Limb (tissue), 2 donors: ENCODE results near the gene SOS1.
"Not testable (repeated sequence)": the region's sequence is repeated elsewhere in the genome, so short reads cannot be mapped to it uniquely, and the experiment has no call there.

Source experiments
- DNase-seq, 2 donors: peaks; one replicate each; pipeline ENCODE4 v3.0.0-alpha.2; 2016; ENCODE audit errors: extremely low spot score in 2 of 2

The SOS1 gene

DNA sequence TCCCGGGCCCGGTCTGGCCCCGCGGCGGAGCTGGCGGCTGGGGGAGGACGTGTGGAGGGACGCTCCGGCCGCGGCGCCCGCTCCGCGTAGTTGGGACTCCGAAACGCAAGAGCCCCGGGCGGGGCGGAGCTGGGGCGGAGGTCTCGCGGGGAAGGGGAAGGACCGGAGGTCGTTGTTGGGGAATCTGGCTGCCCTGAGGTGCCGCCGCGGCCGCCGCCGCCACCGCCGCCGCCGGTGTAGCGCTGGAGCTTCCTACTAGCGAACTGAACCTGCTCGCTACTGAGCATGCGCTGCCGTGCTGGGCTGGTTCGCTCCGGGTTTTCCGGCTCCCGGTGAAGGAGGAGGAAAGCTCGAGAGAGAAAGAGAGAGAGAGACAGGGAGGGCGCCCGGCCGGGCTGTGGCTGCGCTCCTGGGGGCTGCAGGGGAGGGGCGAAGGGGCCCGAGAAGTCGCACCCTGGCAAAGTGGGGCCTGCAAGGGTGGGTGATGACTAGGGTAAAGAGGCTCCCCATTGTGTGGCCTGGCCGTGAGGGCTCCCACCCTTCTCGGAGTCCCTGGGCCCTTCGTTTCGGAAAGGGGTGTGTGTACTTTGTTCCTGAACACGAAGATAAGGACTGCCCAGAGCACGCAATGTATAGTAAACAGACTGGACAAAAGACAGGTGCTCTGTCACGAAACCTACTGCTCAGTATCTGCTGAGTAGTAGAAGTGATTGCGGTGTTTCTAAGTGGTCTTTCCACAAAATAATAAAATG is at the start of gene SOS1:
Gene SOS1, minus strand, starts transcription at position 281 of the 752 bp plus-strand sequence. CDS start 629 bp downstream, outside the sequence.
- DNase-seq = peak; percentile 93 to 97

DNA sequence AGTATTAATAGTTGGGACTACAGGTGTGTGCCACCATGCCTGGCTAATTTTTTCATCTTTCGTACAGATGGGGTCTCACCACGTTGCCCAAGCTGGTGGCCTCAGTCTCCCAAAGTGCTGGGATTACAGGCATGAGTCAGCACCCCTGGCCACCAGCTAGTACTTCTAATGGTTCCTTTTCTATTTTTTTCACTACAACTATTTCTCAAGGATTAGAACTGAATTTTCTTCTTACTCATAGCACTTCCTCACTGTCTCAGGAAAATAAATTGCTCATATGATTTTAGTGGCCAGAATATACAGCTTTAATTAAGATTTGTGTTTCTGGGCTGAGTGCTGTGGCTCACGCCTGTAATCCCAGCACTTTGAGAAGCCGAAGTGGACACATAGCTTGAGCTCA is 43.2 kb upstream of the SOS1 start:
- DNase-seq = no peak

DNA sequence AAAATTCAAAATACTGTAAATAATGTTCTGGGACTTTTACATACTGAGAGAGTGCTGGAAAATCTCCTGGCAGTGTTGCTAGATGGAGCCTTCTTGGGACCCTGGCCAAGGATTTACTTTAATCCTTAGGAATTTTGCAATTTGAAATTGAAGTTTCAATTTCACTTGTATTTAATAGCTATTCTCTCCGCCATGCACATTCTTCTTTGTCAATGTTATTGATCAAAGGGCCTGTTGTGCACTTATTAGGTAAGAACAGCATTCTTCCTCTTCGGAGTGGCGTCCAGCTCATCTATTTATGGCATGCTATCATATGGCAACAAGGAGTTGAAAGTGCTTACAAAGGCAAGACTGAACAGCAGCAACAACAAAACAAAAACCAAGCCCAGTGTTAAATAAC is 40.1 kb upstream of the SOS1 start:
- peak in 1 of 2 donors; percentile 36 for DNase-seq

DNA sequence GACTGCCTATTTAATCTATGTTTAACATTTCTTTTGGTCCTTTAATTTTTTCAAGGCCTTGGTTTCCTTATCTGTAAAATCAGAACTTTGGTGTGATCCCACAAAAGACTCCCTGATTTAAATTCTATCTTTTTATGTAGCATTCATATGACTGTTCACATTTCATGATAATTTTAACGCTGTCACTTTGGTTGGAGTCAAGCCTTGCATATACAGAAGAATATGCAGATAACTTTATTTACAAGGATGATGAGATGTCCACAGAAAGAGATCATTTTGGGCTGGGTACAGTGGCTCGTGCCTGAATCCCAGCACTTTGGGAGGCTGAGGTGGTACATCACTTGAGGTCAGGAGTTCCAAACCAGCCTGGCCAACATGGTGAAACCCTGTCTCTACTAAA is 38.4 kb upstream of the SOS1 start:
- no peak for DNase-seq

DNA sequence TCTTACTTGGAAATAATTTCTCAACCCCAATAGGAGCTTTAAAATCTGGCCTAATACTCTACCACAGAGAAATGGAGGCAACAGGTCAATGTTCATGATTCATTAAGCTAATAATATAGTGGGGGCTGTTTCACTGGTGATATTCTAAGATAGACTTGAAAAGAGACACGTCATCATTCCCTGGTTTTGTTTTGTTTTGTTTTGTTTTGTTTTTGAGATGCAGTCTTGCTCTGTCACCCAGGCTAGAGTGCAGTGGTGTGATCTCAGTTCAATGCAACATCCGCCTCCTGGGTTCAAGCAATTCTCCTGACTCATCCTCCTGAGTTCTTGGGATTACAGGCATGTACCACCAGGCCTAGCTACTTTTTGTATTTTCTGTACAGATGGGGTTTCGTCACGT is 37.5 kb upstream of the SOS1 start:
- no peak for DNase-seq

DNA sequence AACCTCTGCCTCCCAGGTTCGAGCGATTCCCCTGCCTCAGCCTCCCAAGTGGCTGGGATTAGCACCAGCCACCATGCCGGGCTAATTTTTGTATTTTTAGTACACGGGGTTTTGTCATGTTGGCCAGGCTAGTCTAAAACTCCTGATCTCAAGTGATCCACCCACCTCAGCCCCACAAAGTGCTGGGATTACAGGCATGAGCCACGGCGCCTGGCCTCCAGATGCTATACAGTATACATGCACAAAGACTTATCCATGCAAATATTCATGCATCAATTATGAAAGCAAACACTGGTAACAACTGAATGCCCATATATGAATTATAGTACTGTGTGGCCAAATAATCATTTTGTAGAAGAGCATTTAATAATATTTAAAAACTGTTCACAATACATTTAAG is 36.0 kb upstream of the SOS1 start:
- DNase-seq = no peak

DNA sequence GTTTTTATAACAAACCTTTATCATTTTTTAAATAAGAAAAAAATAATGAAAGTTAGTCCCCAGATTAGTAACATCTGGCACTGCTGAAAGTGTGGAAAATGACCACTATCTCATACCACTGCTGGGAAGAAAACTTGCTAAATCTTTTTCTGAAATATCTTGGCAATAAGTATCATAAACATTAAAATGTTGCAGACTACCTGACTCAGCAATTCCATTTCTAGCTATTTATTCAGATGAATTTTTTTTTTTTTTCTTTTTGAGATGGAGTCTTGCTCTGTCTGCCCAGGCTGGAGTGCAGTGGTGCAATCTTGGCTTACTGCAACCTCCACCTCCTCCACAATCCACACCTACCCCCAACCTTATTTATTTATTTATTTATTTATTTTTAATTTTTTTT is 35.3 kb upstream of the SOS1 start:
- DNase-seq = no peak

DNA sequence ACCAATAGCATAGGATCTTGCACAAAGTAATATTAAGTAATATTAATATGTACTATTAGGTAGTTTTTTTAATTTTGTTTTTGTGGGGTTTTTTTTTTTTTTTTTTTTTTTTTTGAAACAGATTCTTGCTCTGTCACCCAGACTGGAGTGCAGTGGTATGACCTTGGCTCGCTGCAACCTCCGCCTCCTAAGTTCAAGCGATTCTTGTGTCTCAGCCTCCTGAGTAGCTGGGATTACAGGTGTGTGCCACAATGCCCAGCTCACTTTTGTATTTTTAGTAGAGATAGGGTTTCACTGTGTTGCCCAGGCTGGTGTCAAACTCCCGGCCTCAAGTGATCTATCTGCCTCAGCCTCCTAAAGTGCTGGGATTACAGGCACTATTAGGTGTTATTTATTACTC is 34.7 kb upstream of the SOS1 start:
- not testable (repeated sequence) for DNase-seq

DNA sequence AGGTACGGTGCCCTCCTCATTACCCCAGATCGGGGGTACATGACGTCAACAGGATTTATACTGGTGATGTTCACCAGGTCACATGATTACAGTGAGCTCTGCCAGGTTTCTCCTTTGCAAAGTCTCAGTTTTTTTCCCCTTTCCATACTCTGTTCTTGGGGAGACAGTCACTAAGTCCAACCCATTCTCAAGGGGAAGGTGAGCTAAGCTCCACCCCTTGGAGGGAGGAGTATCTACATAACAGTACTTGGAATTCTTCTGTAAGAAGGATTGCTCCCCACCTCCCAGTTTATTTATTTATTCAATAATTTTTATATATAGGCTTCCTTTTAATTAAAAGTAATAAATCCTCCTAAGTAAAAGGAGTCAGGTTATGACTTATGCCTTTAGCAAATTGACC is 34.1 kb upstream of the SOS1 start:
- DNase-seq = no peak

DNA sequence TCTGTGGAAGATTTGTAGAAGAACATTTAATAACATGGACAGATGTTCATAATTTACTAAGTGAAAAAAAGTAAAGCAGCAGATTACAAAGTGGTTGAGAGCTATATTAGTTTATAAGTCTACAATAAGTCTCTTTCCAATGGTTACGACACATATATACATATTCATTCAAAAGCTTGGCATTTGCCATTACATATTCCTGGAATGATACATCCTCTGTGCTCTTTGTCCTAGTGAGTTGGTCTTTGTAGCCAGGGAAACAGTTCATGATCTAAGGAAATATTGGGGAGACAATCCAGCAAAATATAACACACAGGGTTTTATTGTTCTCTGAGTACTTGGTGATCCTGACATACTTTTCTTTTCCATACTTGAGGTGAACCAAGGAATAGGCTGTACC is 32.5 kb upstream of the SOS1 start:
- no peak for DNase-seq

DNA sequence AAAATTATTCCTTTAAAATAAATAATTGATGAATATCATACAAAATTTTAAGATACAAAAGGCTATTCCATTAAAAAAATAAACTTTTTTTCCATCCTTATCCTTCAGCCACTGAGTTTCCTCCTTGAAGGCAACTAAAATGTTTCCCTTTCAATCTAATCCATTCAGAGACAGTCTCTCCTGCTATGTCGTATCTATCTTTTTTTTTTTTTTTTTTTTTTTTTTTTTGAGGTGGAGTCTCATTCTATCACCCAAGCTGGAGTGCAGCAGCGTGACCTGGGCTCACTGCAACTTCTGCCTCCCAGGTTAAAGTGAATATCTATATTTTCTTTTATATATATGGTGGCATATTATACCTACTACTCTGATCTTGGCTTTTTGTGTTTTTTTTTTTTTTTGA is 31.7 kb upstream of the SOS1 start:
- DNase-seq = no peak

DNA sequence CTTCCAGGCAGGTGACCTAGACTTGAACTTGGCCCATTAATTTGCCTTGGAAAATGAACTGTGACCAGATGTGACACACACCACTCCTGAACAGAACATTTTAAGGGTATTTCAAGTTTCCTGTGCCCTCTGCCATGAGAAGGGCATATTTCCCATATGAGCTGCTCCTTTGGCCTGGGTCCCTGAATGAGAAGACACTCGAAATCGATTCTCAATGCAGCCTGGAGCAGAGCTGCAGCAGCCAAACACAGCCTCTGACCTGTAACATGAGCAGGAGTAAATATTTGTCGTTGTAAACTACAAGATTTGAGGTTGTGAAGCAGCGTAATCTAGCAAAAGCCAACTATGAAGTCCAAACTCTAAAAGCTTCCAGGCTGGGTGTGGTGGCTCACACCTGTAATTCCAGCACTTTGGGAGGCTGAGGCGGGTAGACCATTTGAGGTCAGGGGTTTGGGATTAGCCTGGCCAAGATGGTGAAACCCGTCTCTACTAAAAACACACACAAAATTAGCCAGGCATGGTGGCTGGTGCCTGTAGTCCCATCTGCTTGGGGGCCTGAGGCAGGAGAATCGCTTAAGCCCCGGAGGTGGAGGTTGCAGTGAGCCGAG is 30.1 kb upstream of the SOS1 start:
- DNase-seq = peak in 1 of 2 donors; percentile 19

DNA sequence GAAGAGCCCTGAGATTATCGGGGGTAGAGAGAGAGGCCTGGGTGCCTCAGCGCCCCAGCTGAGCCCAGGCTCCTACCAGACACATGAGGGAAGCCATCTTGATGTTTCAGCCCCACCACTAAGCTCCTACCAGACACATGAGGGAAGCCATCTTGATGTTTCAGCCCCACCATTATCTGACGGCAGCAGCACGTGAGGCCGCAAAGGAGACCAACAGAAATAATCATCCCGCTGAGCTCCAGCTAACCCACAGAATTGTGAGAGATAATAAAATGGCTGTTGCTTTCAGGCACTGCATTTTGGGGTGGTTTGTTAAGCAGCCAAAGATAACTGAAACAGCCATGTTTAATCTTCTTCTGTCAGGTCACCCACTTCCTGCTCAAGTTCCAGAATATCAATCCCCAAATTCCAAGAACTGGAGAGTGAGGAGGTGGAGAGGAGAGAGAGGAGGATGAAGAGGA is 29.3 kb upstream of the SOS1 start:
- no peak for DNase-seq

DNA sequence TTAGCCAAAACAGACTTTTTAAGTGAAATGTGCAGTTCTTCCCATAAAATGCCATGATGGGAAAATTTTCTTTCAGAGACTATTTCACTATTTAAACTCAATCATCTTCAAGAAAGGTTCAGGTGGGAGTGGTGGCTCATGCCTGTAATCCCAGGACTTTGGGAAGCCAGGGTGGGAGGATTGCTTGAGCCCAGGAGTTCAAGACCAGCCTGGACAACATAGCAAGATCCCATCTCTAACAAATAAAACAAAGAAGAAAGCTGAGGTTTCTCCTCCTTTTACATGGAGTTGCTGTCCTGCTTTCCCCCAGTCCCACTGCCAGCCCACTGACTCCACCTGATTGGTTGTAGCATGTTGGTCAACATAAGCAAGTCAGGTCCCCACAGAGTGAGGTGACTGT is 25.8 kb upstream of the SOS1 start:
- no peak for DNase-seq

DNA sequence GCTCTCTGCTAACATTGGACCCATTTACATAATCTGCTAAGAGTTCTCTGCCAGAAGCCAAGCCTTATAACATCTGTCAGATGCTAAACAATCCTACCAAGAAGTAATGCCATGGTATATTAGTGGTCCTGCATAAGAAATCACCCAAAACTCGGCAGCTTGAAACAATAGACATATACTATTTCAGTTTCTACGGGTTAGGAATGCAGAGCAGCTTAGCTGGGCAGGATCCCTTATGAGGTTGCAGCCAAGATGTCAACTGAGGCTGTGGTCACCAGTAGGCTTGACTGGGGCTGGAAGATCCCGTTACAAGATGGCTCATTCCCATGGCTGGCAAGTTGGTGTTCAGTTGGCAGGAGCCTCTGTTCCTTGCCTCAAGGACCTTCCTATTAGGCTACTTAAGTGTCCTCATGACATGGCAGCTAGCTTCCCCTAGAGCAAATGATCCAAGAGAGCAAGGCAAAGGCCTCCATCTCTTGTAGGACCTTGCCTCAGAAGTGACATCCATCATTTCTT is 25.1 kb upstream of the SOS1 start:
- DNase-seq = peak in 1 of 2 donors; percentile 25

DNA sequence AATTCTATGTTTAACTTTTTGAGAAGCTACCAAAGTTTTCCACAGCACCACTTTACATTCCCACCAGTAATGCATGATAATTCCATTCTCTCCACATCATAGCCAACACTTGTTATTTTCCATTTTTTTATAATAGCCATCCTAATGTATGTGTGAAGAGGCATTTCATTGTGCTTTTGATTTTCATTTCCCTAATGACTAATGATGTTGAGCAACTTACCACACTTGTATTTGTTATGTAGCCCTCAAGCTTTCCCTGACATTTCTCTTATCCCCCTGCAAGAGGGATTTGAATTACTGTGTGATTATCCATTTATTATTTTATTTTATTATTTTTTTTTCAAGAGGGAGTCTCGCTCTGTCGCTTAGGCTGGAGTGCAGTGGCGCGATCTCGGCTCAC is 23.6 kb upstream of the SOS1 start:
- DNase-seq = no peak

DNA sequence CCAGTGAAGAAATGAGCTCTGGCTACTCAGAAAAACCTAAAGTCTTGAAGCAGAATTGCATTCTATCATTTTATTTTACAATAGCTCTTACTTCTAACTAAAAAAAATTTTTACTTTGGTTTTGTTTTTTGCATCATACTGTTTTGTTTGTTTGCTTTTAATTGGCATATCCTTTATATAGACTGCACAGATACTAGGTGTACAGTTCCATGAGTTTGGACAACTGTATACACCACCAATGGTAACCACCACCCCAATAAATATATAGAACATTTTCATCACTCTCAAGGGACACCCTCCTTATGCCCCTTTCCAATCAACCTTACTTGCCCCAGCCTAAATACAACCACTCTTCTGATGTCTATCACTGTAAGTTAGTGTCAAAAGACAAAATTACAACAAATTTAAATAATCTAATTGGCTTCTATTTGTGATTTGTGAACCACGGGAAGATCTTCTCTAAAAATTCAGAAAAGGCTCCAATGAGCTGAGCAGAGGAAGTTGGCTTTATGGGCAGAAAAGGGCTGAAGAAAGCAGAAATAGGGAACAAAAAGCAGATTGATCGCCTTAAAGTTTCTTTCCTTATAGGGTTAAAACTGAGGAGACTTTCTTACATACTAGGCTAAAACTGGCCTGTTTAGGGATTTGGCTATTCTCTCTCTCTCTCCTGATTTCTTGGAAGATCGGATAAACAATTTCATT is 22.2 kb upstream of the SOS1 start:
- DNase-seq = no peak

DNA sequence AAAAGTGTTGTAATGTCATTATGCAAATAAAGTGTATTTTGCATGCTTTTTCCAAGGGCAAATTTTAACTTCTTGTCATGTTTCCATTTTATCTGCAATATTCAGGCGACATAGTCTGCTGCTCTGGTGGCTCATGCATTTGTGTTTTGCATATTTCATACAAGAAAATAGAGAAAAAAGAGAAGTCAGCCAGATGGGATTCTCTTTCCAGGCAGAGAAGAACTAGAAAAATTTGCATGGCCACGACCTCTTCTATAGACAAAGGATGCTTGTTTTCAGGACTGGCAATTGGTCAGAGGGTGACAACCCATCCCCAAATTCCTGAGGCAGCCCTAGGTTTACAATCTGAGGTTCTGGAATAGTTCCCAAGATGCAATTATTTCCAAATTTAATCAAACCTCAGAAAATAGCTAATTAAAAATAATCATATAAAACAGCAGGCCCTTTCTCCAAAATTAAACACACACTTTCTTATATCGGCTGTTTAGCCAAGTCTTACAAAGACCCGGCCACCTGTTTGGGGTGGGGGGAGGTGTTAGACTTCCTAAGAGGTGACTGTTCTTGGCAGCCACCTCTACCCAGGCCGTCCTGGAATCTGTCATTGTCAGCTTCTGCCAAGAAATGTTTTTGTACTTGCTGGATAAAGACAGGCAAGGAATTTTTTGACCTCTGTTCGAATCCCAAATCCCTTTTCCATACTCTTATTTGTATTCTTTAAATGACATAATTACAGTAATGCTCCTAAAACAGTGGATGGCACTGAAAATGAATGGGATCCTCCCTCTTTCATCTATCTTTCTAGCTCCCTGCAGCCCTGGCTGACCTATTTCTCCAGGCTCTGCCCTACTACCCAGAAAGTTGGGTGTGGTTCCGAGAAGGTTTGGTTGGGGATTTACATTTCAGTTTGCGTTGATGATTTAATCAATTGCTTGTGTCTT is 20.8 kb upstream of the SOS1 start:
- DNase-seq = no peak

DNA sequence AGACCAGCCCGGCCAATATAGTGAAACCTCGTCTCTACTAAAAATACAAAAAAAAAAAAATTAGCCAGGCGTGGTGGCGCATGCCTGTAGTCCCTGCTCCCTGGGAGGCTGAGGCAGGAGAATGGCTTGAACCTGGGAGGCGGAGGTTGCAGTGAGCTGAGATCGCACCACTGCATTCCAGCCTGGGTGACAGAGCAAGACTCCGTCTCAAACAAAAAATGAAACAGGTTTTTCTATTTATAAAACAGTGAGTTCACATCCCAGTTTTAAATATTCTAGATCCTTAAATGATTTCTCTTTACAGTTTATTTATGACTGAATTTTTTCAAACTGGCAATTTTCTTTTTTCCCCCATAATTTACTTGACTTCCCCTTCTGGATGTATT is 20.1 kb upstream of the SOS1 start:
- DNase-seq = not testable (repeated sequence)

DNA sequence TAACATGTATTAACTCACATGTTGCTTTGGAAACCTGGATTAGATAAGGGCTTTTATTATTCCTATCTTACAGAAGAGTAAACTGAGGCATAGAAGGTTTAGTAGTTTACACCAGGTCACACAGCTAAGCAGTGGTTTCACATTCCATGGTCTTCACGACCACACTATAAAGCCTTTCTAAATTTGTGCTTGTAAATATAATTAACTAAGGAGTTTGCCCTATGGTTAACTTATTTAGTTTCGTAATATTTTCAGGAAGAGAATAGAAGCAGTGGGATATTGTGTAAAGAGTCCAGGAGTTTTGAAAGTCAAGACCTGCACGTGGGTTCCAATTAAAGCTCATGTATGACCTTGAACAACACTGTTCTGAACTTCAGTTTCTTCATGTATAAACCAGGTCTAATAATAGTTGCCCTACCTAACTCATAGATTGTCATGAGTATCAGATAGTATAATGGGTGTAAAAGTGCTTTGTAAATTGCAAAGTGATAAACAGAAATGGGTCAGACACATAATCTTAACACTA is 19.5 kb upstream of the SOS1 start:
- DNase-seq = no peak
